Stomach (tissue), 4 donors: ENCODE results near the gene CATSPER1.

Experiments used
- POLR2A ChIP-seq, 4 donors: fragments of 450-650 bp; IDR thresholded peaks; one replicate each; pipeline ENCODE4 v1.6.1; 2016; ENCODE audit warnings: antibody characterized with exemption in 4 of 4, control low read depth in 2 of 4, mild to moderate bottlenecking in 1 of 4, moderate library complexity in 1 of 4
- POLR2AphosphoS5 ChIP-seq, 3 donors: sonication (generic); formaldehyde crosslinking; IDR thresholded peaks; one replicate each; pipeline ENCODE4 v1.6.1; 2016; ENCODE audit warnings: antibody characterized with exemption in 3 of 3
- TF ChIP-seq, protein P1 (sequence below), 7 experiments: fragments of 450-650 bp in 4 of 7; fragments of 200-600 bp in 3 of 7; sonication (generic) in 3 of 7; IDR thresholded peaks; one replicate each; pipeline ENCODE4 v1.5.1; 2016 to 2019; ENCODE audit warnings: antibody characterized with exemption in 7 of 7, control low read depth in 2 of 7, mild to moderate bottlenecking in 1 of 7

DNA sequence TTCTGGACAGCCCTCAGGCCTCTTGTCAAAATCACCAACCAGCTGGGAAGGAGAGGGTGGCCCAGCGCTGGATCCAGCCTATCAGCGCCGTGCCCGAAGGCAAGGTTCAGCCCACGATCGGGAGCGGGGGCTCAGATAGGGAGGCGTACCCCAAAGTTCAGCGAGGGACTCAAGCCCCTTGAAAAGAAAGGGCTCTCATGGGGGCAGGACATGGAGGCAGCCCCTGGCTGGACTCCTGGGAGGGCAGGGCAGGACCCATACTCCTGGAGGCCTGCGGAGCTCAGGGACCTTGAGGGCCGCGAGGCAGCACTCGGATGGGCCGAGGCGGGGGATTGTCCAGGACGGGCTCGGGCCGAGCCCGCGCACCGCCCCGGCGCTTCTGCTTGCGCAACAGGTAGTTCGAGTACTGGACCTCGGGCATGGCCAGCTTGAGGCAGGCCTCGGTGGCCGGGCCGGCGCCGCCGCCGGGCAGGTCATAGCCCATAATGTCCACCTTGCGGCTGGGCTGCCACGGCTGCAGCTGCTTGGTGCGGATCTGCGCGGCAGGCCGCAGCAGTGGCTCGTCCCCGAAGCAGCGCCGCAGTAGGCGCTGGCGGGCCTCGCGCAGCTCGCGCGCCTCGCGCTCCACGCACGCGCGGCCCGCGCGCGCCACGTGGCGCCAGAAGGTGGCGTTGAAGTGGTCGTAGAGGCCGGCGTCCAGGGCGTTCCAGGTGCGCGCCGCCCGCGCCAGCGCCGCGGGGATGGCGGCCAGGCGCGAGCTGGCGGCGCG, 16.1 kb upstream of the CATSPER1 start:
- TF ChIP-seq, protein P1, sequence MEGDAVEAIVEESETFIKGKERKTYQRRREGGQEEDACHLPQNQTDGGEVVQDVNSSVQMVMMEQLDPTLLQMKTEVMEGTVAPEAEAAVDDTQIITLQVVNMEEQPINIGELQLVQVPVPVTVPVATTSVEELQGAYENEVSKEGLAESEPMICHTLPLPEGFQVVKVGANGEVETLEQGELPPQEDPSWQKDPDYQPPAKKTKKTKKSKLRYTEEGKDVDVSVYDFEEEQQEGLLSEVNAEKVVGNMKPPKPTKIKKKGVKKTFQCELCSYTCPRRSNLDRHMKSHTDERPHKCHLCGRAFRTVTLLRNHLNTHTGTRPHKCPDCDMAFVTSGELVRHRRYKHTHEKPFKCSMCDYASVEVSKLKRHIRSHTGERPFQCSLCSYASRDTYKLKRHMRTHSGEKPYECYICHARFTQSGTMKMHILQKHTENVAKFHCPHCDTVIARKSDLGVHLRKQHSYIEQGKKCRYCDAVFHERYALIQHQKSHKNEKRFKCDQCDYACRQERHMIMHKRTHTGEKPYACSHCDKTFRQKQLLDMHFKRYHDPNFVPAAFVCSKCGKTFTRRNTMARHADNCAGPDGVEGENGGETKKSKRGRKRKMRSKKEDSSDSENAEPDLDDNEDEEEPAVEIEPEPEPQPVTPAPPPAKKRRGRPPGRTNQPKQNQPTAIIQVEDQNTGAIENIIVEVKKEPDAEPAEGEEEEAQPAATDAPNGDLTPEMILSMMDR (IDR thresholded peaks at IDR 0.05): no peak
- TF ChIP-seq POLR2A (IDR thresholded peaks at IDR 0.05) (no peak), POLR2AphosphoS5 (IDR thresholded peaks at IDR 0.05) (no peak)
